HFFc6 (cell line): Measurements from ENCODE around the gene RNF181. TPM values are rescaled to one million over a fixed set of nuclear protein-coding genes. Genes with fewer than 3 reads are reported as not detected.

Source experiments
- DNase-seq: peaks from one replicate; pipeline ENCODE4 v3.0.0-alpha.2; 2018
- H3K27ac Mint-ChIP-seq: 2 replicates; pipeline ENCODE4 v1.8.0; 2020; ENCODE audit warnings: mild to moderate bottlenecking, mixed read lengths
- H3K27me3 Mint-ChIP-seq: 2 replicates; pipeline ENCODE4 v1.8.0; 2021; ENCODE audit warnings: mild to moderate bottlenecking, moderate library complexity, mixed read lengths; ENCODE audit not compliant: insufficient read depth
- H3K36me3 Mint-ChIP-seq: 2 replicates; pipeline ENCODE4 v1.8.0; 2021; ENCODE audit warnings: low read depth, mixed read lengths
- H3K4me1 Mint-ChIP-seq: 2 replicates; pipeline ENCODE4 v1.8.0; 2020; ENCODE audit warnings: low read depth, mixed read lengths
- H3K4me3 Mint-ChIP-seq: 2 replicates; pipeline ENCODE4 v1.8.0; 2020; ENCODE audit warnings: mild to moderate bottlenecking, moderate library complexity, mixed read lengths
- H3K9me3 Mint-ChIP-seq: 2 replicates; pipeline ENCODE4 v1.8.0; 2020; ENCODE audit warnings: mild to moderate bottlenecking, mixed read lengths
- CTCF ChIP-seq: fragments of 200-600 bp; sonication (generic); IDR thresholded peaks from 2 replicates; pipeline ENCODE4 v1.5.0; 2021; ENCODE audit warnings: antibody characterized with exemption, mild to moderate bottlenecking
- total RNA-seq, 6 experiments: library from RNA; stranded (reverse); fragmentation: NEBNext Ultra II Directional; extraction: Animal tissue kit (Norgen Biotek cat#: 25700); gene quantifications; 2 replicates in 1 of 6; 3 replicates in 5 of 6; pipeline ENCODE4 v1.2.3, GENCODE V29; 2021

Gene RNF181
- total RNA-seq, 6 experiments from 2014 or later, result 121 to 160 (median 146) TPM

GRCh38 chr2:85584354-85584856, 11.1 kb upstream of the RNF181 start, which contains the start of gene VAMP5:
Gene VAMP5, plus strand, starts transcription at chr2:85584431. Its CDS starts 60 bp downstream, at chr2:85584491.
- H3K27ac Mint-ChIP-seq, result peak within 1 kb of the TSS; percentile 96
- TF ChIP-seq CTCF, result no peak
- H3K36me3 Mint-ChIP-seq, result no peaks in the 10 kb centered on the region
- H3K4me1 Mint-ChIP-seq, result peaks cover 39% of the 10 kb centered on the region
- no peaks in the 10 kb centered on the region for H3K9me3 Mint-ChIP-seq
- H3K4me3 Mint-ChIP-seq, result peak within 1 kb of the TSS; percentile 81
- peaks cover 8% of the 10 kb centered on the region for H3K27me3 Mint-ChIP-seq
- DNase-seq, result no peak

- Mint-ChIP-seq H3K36me3 (no peaks in the 10 kb centered on the region), H3K27me3 (peaks cover 4% of the 10 kb centered on the region), H3K27ac (peak overlapping the region; percentile 96), H3K4me3 (peak overlapping the region; percentile 81), H3K4me1 (peaks cover 45% of the 10 kb centered on the region), H3K9me3 (no peaks in the 10 kb centered on the region)
- no peak for TF ChIP-seq CTCF
- peak; percentile 65 for DNase-seq
Observed at GRCh38 chr2:85584857-85585780, 10.4 kb upstream of the RNF181 start.

DNA sequence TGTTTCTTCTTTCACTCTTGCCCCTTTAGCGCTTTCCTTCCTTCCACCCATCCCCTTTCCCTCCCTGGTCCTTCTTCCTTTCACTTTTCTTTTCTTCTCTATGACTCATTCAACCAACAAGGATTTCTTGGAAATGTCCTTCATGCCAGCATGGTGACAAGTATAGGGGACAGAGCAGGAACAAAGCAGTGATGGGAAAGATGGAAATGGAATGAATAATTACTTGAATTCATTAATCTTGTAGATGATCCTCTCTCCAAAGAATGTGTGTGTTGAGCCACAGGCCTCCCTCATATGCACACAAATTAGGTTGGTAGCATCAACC, 9.8 kb upstream of the RNF181 start:
- H3K27me3 Mint-ChIP-seq, result peaks cover 4% of the 10 kb centered on the region

DNA sequence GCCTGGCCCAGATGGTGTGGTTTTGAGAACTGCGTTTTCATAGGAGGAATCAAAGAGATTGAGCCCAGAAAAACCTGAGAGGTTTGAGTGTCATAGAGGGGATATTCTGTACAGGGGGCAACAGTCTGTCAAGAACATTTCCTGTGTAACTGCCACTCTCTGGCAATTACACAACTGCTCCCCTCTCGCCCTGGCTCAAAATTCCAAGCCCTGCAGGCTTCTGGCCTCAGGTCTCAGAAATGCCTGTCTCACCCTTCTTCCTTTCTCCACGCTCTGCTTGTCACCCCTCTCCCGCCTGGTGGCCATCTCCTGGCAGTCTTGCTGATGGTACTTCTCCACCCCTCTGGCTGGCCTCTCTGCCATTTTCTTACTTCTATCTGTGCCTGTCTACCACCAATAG, 7.3 kb upstream of the RNF181 start:
- TF ChIP-seq CTCF, result no peak
- Mint-ChIP-seq H3K9me3 (no peaks in the 10 kb centered on the region), H3K27me3 (peaks cover 1% of the 10 kb centered on the region), H3K36me3 (peaks cover 4% of the 10 kb centered on the region; the same call in 1 of the 2 replicates), H3K27ac (no peak overlapping the region), H3K4me1 (peaks cover 60% of the 10 kb centered on the region), H3K4me3 (no peak overlapping the region)
- no peak for DNase-seq

More for the DNA sequence above, 9.8 kb upstream of the RNF181 start:
- no peaks in the 10 kb centered on the region for H3K36me3 Mint-ChIP-seq
- H3K27ac Mint-ChIP-seq, result peak overlapping the region; percentile 96
- no peaks in the 10 kb centered on the region for H3K9me3 Mint-ChIP-seq
- H3K4me1 Mint-ChIP-seq, result peaks cover 52% of the 10 kb centered on the region
- peak overlapping the region; percentile 81 for H3K4me3 Mint-ChIP-seq
- peak; percentile 56 for DNase-seq
- no peak for TF ChIP-seq CTCF

- no peak for DNase-seq
- no peak overlapping the region for H3K4me3 Mint-ChIP-seq
- TF ChIP-seq CTCF, result no peak
- peaks cover 4% of the 10 kb centered on the region; the same call in 1 of the 2 replicates for H3K36me3 Mint-ChIP-seq
- peaks cover 56% of the 10 kb centered on the region for H3K4me1 Mint-ChIP-seq
- no peak overlapping the region for H3K27ac Mint-ChIP-seq
- no peaks in the 10 kb centered on the region for H3K9me3 Mint-ChIP-seq
- H3K27me3 Mint-ChIP-seq, result peaks cover 1% of the 10 kb centered on the region
Observed at GRCh38 chr2:85588645-85589044, 6.9 kb upstream of the RNF181 start.
